Glutamatergic neuron (in vitro differentiated cells): Measurements from ENCODE around the gene MRPL41. TPM values are rescaled to one million over a fixed set of nuclear protein-coding genes. Genes with fewer than 3 reads are reported as not detected.

Experiments
- DNase-seq: peaks from one replicate; pipeline ENCODE4 v3.0.0; 2022
- H3K27ac Mint-ChIP-seq: one replicate; pipeline ENCODE4 v1.8.0; 2020; ENCODE audit warnings: mild to moderate bottlenecking, mixed read lengths, inconsistent platforms; ENCODE audit not compliant: unreplicated experiment
- H3K27me3 Mint-ChIP-seq: one replicate; pipeline ENCODE4 v1.8.0; 2020; ENCODE audit warnings: mild to moderate bottlenecking, moderate library complexity, mixed read lengths, inconsistent platforms; ENCODE audit not compliant: unreplicated experiment
- H3K36me3 Mint-ChIP-seq: one replicate; pipeline ENCODE4 v1.8.0; 2020; ENCODE audit warnings: mild to moderate bottlenecking, mixed read lengths, inconsistent platforms; ENCODE audit not compliant: unreplicated experiment
- H3K4me1 Mint-ChIP-seq: one replicate; pipeline ENCODE4 v1.8.0; 2020; ENCODE audit warnings: mild to moderate bottlenecking, low read depth, mixed read lengths, inconsistent platforms; ENCODE audit not compliant: unreplicated experiment
- H3K4me3 Mint-ChIP-seq: one replicate; pipeline ENCODE4 v1.8.0; 2020; ENCODE audit warnings: mild to moderate bottlenecking, mixed read lengths, inconsistent platforms; ENCODE audit not compliant: unreplicated experiment
- H3K9me3 Mint-ChIP-seq: one replicate; pipeline ENCODE4 v1.8.0; 2020; ENCODE audit warnings: mild to moderate bottlenecking, moderate library complexity, mixed read lengths, inconsistent platforms; ENCODE audit not compliant: unreplicated experiment
- CTCF ChIP-seq: fragments of 200-600 bp; sonication (generic); IDR thresholded peaks from one replicate; pipeline ENCODE4 v1.5.0; 2021; ENCODE audit not compliant: partially characterized antibody, unreplicated experiment
- total RNA-seq: library from RNA; stranded (reverse); fragmentation: NEBNext Ultra II Directional; extraction: Animal tissue kit (Norgen Biotek cat#: 25700); gene quantifications from one replicate; pipeline ENCODE4 v1.2.1, GENCODE V29; 2021; ENCODE audit not compliant: unreplicated experiment

The MRPL41 gene
- total RNA-seq, 1 donor from 2014 or later: 48.9 TPM

GRCh38 chr9:137581361-137582285 is 29.9 kb downstream of the MRPL41 start:
- Mint-ChIP-seq H3K27me3 (peaks cover 2% of the 10 kb centered on the region), H3K9me3 (peaks cover 3% of the 10 kb centered on the region), H3K4me1 (peaks cover 9% of the 10 kb centered on the region), H3K4me3 (no peak overlapping the region), H3K36me3 (no peaks in the 10 kb centered on the region), H3K27ac (no peak overlapping the region)
- DNase-seq: no peak
- TF ChIP-seq CTCF: no peak

- no peak overlapping the region for H3K27ac Mint-ChIP-seq
- TF ChIP-seq CTCF: no peak
- peaks cover 5% of the 10 kb centered on the region for H3K4me1 Mint-ChIP-seq
- peak; percentile 53 for DNase-seq
- peaks cover 1% of the 10 kb centered on the region for H3K9me3 Mint-ChIP-seq
- H3K36me3 Mint-ChIP-seq: no peaks in the 10 kb centered on the region
- peaks cover 2% of the 10 kb centered on the region for H3K27me3 Mint-ChIP-seq
- H3K4me3 Mint-ChIP-seq: no peak overlapping the region
Observed at GRCh38 chr9:137582286-137582860, 30.7 kb downstream of the MRPL41 start.

- peaks cover 1% of the 10 kb centered on the region for H3K9me3 Mint-ChIP-seq
- peak overlapping the region; percentile 22 for H3K27ac Mint-ChIP-seq
- no peak overlapping the region for H3K4me3 Mint-ChIP-seq
Observed at GRCh38 chr9:137583347-137583746, 31.7 kb downstream of the MRPL41 start.

GRCh38 chr9:137583957-137584356 is 32.3 kb downstream of the MRPL41 start:
- no peak overlapping the region for H3K4me3 Mint-ChIP-seq
- TF ChIP-seq CTCF: no peak
- peaks cover 2% of the 10 kb centered on the region for H3K27me3 Mint-ChIP-seq
- H3K9me3 Mint-ChIP-seq: peaks cover 1% of the 10 kb centered on the region
- H3K4me1 Mint-ChIP-seq: peaks cover 3% of the 10 kb centered on the region
- H3K36me3 Mint-ChIP-seq: no peaks in the 10 kb centered on the region
- H3K27ac Mint-ChIP-seq: no peak overlapping the region
- no peak for DNase-seq

More at GRCh38 chr9:137583347-137583746, 31.7 kb downstream of the MRPL41 start:
- Mint-ChIP-seq H3K27me3 (peaks cover 2% of the 10 kb centered on the region), H3K4me1 (peaks cover 3% of the 10 kb centered on the region), H3K36me3 (no peaks in the 10 kb centered on the region)
- no peak for TF ChIP-seq CTCF
- no peak for DNase-seq

- H3K27ac Mint-ChIP-seq: no peak overlapping the region
- peaks cover 4% of the 10 kb centered on the region for H3K9me3 Mint-ChIP-seq
- no peak overlapping the region for H3K4me3 Mint-ChIP-seq
- H3K36me3 Mint-ChIP-seq: no peaks in the 10 kb centered on the region
- no peaks in the 10 kb centered on the region for H3K4me1 Mint-ChIP-seq
- no peak for DNase-seq
- H3K27me3 Mint-ChIP-seq: peaks cover 3% of the 10 kb centered on the region
- no peak for TF ChIP-seq CTCF
Observed at GRCh38 chr9:137586854-137587253, 35.2 kb downstream of the MRPL41 start.
